ENCODE results near the gene MIOX. TPM values are rescaled to one million over a fixed set of nuclear protein-coding genes. Genes with fewer than 3 reads are reported as not detected.

Gene MIOX
- total RNA-seq, 1 experiment from 2014 or later, result 1.5 TPM

GRCh38 chr22:50520826-50521453 is 34.3 kb downstream of the MIOX start:
- no peak overlapping the region for H2AFZ ChIP-seq
- POLR2A ChIA-PET (ENCODE audit: unreplicated experiment), result no interaction called here
- no peak overlapping the region for H3K27ac ChIP-seq
- H3K27me3 ChIP-seq (ENCODE audit: insufficient read depth, low read depth), result no peaks in the 10 kb centered on the region
- H4K20me1 ChIP-seq (ENCODE audit: insufficient read depth), result peaks cover 28% of the 10 kb centered on the region
- H3F3A ChIP-seq (ENCODE audit: insufficient read depth, low read depth), result peaks cover 23% of the 10 kb centered on the region
- no peak for DNase-seq
- H3K4me1 ChIP-seq (replicated peaks; ENCODE audit: insufficient read depth), result peaks cover 12% of the 10 kb centered on the region
- no TSS peak for BruUV-seq (replicated peaks)
- no peaks in the 10 kb centered on the region for H3K9me3 ChIP-seq (ENCODE audit: insufficient read depth, low read depth)
- no peaks in the 10 kb centered on the region for H3K9me2 ChIP-seq (ENCODE audit: insufficient read depth)
- TF ChIP-seq CTCF (conservative IDR thresholded peaks at IDR 0.05) (no peak), EZH2 (IDR thresholded peaks at IDR 0.05; ENCODE audit: low read depth) (no peak)
- intact Hi-C loops (cut with micrococcal nuclease; ENCODE audit: unreplicated experiment), result no loop called here
- peaks cover 29% of the 10 kb centered on the region for H3K79me2 ChIP-seq (ENCODE audit: low read depth)
- H3K36me3 ChIP-seq (ENCODE audit: low read depth), result peaks cover 26% of the 10 kb centered on the region
- no peak overlapping the region for H3K4me2 ChIP-seq
- no peak overlapping the region for H3K4me3 ChIP-seq
- CTCF ChIA-PET, result interaction anchor here (0.5 kb wide), 1 partner anchor 22 kb away, joined by 14 read pairs; no protein-coding TSS in a partner anchor

DNA sequence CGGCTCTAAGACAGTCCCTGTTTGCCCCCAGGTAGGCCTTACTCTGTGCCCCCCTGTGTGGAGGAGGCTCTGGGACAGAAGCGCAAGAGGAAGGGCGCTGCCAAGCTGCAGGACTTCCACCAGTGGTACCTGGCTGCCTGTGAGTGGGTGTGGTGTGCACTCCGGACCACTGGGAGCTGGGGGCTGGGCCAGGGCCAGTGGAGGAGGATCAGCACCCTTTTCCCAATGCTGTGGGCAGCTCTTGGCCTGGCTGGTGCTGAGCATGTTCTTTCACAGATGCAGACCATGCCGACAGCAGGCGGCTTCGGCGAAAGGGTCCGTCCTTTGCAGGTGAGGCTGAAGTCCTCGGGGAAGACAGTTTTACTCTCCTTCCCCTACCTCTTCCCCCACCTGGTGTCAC is 35.1 kb downstream of the MIOX start:
- BruUV-seq (replicated peaks), result no TSS peak
- DNase-seq, result no peak
- ChIA-PET CTCF (interaction anchor here (0.5 kb wide), 1 partner anchor 23 kb away, joined by 14 read pairs; no protein-coding TSS in a partner anchor), POLR2A (ENCODE audit: unreplicated experiment) (no interaction called here)
- H3K9me2 ChIP-seq (ENCODE audit: insufficient read depth), result no peaks in the 10 kb centered on the region
- H3K36me3 ChIP-seq (ENCODE audit: low read depth), result peaks cover 26% of the 10 kb centered on the region
- H3K4me3 ChIP-seq, result no peak overlapping the region
- peaks cover 24% of the 10 kb centered on the region for H4K20me1 ChIP-seq (ENCODE audit: insufficient read depth)
- intact Hi-C loops (cut with micrococcal nuclease; ENCODE audit: unreplicated experiment), result no loop called here
- peaks cover 23% of the 10 kb centered on the region for H3K79me2 ChIP-seq (ENCODE audit: low read depth)
- no peak overlapping the region for H3K27ac ChIP-seq
- H2AFZ ChIP-seq, result no peak overlapping the region
- H3K4me1 ChIP-seq (replicated peaks; ENCODE audit: insufficient read depth), result peaks cover 12% of the 10 kb centered on the region
- no peaks in the 10 kb centered on the region for H3K27me3 ChIP-seq (ENCODE audit: insufficient read depth, low read depth)
- H3F3A ChIP-seq (ENCODE audit: insufficient read depth, low read depth), result peaks cover 30% of the 10 kb centered on the region
- H3K9me3 ChIP-seq (ENCODE audit: insufficient read depth, low read depth), result no peaks in the 10 kb centered on the region
- no peak overlapping the region for H3K4me2 ChIP-seq
- TF ChIP-seq EZH2 (IDR thresholded peaks at IDR 0.05; ENCODE audit: low read depth) (no peak), CTCF (conservative IDR thresholded peaks at IDR 0.05) (no peak)

GRCh38 chr22:50522208-50522805 is 35.6 kb downstream of the MIOX start:
- POLR2A ChIA-PET (ENCODE audit: unreplicated experiment), result no interaction called here
- Histone ChIP-seq H3K36me3 (ENCODE audit: low read depth) (peaks cover 26% of the 10 kb centered on the region), H3K9me3 (ENCODE audit: insufficient read depth, low read depth) (no peaks in the 10 kb centered on the region)

More at GRCh38 chr22:50522208-50522805, 35.6 kb downstream of the MIOX start:
- TF ChIP-seq EZH2 (IDR thresholded peaks at IDR 0.05; ENCODE audit: low read depth) (no peak), CTCF (conservative IDR thresholded peaks at IDR 0.05) (no peak)
- H3K4me2 ChIP-seq, result no peak overlapping the region
- peaks cover 16% of the 10 kb centered on the region for H3K4me1 ChIP-seq (replicated peaks; ENCODE audit: insufficient read depth)
- DNase-seq, result no peak
- CTCF ChIA-PET, result no interaction called here
- no peaks in the 10 kb centered on the region for H3K9me2 ChIP-seq (ENCODE audit: insufficient read depth)
- no peak overlapping the region for H3K27ac ChIP-seq
- peaks cover 33% of the 10 kb centered on the region for H3F3A ChIP-seq (ENCODE audit: insufficient read depth, low read depth)
- H4K20me1 ChIP-seq (ENCODE audit: insufficient read depth), result peaks cover 24% of the 10 kb centered on the region
- BruUV-seq (replicated peaks), result no TSS peak
- H3K4me3 ChIP-seq, result no peak overlapping the region
- H3K27me3 ChIP-seq (ENCODE audit: insufficient read depth, low read depth), result no peaks in the 10 kb centered on the region
- intact Hi-C loops (cut with micrococcal nuclease; ENCODE audit: unreplicated experiment), result no loop called here
- H2AFZ ChIP-seq, result no peak overlapping the region
- H3K79me2 ChIP-seq (ENCODE audit: low read depth), result peaks cover 23% of the 10 kb centered on the region

Data from PC-9 (cell line).